AG08395 (cell line): ENCODE results near the gene PLIN5.
"Not testable (repeated sequence)": the region's sequence is repeated elsewhere in the genome, so short reads cannot be mapped to it uniquely, and the experiment has no call there.

Experiments used
- DNase-seq: peaks from one replicate; pipeline ENCODE4 v3.0.0; 2012; ENCODE audit warnings: mixed read lengths, low spot score

PLIN5 gene

GRCh38 chr19:4543842-4544647 is 9.0 kb upstream of the PLIN5 start:
- DNase-seq, result no peak

DNA sequence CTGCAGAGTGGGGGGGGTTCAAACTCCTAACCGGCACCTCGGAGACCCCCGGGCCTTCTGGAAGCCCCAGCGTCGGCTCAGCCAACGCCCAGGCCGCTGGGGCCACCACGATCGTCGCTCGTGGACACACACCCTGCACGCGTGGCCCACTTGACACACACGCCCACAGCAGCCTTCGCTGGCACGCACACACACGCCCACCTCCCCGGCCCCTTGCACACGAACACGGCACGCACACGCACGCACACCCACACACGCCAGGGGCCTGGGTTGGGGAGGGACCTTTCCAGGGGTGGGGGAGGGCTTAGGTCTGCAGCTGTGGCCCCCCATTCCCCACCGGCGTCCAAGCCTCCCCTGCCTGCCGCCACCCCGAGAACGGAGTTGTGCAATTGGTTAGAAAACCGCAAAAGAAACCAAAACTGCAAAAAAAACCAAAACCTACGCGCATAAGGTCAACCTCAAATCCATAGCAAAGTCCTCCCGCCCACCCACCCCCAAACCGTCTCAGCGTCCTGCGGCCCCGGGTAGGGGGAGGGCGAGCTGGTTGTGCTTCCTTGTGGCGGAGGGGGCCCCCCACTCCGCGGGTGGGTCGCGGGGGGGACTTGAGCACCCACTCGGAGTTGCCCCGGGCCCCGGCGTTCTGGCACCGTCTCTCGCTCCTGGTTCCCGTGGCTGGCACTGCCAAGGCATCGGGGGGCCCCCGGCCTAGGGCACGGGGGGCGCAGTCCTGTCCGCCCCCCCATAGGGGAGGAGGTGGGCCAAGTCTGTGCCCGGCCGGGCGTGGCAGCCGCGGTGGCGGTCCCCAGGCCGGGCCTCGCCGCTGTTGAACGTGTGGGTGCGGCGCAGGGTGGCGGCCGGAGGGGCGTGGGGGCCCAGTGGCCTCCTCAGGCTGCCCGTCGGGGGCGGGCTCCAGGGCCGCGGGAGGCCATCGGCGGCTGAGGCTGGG is 8.1 kb upstream of the PLIN5 start:
- DNase-seq, result no peak

DNA sequence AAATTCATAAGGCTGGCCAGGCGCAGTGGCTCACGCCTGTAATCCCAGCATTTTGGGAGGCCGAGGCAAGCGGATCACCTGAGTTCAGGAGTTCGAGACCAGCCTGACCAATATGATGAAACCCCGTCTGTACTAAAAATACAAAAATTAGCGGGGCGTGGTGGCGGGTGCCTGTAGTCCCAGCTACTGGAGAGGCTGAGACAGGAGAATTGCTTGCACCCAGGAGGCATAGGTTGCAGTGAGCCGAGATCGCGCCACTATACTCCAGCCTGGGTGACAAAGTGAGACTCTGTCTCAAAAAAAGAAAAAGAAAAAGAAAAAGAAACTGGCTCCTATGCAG is 6.8 kb upstream of the PLIN5 start:
- not testable (repeated sequence) for DNase-seq

DNA sequence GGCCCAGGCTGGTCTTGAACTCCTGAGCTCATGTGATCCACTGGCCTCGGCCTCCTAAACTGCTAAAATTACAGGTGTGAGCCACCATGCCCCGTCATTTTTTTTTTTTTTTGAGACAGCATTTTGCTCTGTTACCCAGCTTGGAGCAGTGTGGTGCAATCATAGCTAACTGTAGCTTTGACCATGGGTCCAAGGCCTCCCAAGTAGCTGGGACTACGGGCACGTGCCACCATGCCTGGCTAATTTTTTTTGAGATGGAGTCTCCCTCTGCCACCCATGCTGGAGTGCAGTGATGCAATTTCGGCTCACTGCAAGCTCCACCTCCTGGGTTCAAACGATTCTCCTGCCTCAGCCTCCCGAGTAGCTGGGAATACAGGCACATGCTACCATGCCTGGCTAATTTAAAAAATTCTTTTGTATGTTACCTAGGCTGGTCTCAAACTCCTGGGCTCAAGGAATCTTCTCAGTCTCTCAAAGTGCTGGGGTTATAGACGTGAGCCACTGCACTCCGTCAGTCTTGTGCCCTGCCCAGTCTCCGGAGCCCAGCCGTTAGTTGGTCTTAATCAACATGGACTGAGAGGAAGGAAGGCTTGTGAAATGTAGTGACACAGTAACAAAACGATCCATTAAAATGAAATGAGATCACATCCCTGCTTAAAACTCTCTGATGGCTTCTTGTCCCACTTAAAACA is 6.2 kb upstream of the PLIN5 start:
- no peak for DNase-seq

DNA sequence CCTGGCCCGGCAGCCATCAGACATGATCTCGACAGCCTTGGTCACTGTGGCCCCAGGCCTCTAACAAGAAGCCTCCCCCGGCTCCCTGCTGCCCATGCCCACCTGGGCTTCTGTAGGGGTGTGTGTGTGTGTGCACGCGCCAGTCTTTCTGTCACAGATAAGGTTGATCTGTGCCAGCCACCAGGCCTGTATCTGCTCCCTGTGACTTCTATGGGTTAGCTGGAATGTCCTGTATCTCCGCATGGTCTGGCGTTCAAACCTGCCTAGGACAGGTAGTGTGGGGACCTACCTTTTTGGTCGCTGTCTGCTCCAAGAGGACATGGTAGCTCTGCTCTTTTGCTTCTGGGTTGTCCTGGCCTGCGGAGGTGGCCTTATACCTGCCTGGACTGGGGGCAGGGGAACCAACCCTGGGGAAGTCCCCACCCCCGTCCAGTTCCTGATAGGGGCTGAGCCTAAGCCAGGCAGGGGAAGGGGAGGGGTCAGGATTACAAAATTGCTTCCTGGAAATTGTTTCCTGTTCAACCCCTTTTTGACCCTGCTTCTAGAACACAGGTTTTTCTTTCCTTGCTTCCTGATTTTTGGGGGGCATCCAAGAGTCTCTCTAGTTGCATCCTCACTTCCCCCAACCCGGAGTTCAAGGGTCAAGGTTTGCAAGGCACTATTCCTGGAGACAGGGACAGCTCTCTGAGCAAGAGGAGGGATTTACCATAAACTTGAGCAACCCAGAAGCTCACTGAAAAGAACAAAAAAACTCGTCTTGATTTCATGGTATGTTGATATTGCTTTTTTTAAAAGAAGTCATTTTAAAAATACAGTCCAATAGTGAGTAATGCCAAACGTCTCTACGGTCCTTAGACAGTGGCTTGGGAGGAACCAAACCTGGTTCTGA is 4.9 kb upstream of the PLIN5 start, which contains the start of gene LRG1:
Gene LRG1, minus strand, starts transcription at position 344 of the 889 bp plus-strand sequence. Its CDS starts 23 bp downstream, at position 321.
- no peak for DNase-seq

DNA sequence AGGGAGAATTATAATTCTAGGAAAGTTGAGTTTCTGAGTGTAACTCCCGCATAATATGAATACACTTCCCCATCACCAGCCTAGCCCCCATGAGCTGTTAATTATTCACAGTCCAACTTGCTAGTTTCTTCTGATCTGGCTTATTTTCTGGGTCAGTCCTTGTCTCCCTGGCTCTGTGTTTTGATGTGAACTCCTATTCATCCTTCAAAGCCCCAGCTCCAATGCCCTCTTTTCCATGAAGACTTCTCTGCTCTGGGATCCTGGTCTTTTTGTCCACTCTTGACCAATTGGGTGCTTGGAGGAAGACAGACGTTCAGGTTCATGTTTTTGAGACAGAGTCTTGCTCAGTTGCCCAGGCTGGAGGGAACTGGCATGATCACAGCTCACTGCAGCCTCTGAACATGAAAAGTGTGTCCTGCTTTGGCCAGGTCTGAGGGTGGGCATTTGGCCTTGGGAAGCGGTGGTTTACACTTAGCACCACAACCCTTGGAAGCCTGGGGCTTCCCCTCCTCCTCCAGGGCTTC is 4.2 kb upstream of the PLIN5 start:
- DNase-seq, result no peak

DNA sequence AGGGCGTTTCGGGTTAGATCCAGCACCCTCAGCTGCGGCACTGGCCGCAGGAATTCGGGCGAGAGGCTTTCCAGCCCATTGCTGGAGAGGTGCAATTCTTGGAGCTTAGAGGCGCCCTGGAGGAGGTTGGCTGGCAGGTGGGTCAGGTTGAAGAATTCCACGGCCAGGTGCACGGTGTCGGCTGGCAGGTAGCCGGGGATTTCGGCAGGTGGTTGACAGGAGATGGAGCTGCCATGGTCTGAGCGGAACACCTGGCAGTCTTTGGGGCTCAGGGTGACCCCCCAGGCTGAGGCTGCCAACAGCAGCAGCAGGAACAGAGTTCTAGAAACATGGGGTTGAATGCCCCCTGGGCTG is 3.6 kb upstream of the PLIN5 start:
- no peak for DNase-seq

GRCh38 chr19:4537953-4538600 is 3.1 kb upstream of the PLIN5 start:
- DNase-seq, result no peak

DNA sequence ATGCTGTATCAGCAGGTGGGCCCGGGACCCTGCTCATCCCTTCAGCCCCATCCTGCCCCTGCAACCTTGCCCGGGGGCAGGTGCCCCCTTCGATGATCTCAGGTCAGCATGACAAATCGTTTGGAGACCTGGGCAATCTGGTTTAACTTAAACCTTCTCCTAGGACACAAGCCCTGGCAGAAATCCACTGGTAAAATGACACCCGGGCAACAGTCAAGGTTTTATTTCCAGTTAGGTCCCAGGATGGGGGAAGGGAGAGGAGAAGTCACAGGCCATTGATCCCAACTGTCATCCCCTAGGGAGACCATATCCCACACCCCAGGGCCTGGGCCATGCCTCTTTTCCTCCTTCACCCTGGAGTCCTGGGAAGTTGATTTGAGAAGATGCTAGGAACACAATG is 1.8 kb upstream of the PLIN5 start:
- DNase-seq, result no peak

DNA sequence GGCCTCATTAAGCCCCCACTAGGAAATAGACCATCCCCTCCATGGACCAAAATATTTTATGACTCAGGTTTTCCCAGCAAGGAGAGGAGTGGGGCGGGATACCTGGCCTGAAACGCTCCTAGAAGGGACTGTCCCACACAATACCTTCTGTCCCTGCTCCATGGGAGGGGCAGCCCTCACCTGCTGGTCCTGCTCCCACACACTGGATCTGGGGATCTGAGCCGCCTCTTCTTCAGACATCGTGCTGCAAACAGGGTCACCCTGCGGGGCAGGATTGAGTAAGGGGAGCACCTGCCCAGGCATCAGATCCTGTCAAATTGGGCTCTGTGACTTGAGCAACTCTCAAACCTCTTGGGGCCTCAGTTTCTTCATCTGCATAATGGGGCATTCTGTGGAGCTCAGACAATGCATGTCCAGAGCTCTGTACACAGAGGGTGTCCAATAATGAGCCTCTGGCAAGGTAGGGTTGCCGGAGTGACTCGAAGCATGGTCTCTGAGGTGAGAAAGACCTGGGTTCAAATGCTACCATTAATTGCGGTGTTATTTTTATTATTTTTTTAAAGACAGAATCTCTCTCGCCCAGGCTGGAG is 1.1 kb downstream of the PLIN5 start:
- DNase-seq, result no peak

DNA sequence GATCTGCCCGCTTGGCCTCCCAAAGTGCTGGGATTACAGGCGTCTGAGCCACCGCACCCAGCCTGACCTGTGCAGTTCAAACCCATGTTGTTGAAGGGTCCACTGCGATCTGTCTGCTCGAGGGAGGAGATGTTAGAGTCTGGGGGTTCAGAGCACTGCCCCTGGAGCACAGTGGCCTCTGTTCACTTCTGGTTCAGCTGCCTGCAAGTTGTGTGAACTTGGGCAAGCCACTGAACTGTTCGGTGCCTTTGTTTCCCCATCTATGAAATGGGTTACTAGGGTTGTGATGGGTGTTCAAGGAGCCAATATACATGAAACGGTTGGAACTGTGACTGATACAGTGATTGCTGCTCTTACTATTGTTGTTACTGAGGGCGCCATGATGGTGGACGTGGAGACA is 1.7 kb downstream of the PLIN5 start:
- DNase-seq, result no peak

DNA sequence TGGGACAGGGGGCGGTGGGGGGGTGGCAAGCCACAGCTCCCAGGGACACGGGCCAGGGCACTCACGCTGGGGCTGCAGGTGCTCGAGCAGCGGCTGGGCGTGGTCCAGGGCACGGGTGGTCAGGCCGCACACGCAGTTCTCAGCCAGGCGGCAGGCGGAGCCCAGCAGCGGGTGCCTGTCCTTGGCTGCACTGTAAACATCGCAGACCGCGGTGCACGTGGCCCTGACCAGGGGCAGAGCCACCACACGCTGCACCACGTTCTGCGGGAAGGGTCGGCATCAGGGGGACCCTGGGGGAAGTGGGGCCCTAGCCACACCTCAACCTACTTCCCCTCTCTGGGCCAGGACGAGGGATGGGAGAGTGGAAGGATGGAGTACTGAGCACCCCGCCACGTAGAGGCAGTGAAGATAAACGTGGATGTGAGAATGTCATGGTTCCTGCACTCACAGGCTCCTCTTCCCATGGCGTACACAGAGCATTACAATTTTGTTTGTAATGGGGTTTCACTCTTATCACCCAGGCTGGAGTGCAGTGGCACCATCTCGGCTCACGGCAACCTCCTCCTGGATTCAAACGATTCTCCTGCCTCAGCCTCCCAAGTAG is 3.4 kb downstream of the PLIN5 start:
- DNase-seq, result no peak

DNA sequence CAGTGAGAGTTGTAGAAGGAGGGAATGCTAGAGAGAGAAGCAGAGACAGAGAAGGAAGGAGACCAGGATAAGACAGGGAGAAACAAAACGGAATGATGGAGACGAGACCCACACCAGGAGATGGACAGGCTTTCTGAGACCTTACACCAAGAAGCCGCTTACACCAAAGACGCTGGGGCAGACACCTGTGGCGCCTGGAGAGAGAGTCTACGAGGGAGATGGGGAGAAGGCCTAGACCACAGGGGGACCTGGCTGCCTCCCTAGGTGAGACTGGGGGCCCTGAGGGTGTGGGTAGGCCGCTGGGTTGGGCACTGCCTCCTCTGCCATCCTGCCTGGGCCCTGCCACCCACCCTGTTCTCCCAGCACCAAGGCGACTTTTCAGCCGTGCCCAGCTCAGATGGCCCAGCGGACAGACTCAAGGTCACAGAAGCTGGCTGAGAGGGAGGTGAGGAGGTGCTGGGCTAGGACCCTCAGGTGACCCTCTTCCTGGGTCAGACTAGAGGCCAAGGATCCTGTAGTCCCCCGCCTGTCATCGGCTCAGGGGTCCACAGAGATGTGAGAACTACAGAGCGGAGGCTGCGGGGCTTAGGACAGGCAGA is 5.0 kb downstream of the PLIN5 start:
- DNase-seq, result no peak

DNA sequence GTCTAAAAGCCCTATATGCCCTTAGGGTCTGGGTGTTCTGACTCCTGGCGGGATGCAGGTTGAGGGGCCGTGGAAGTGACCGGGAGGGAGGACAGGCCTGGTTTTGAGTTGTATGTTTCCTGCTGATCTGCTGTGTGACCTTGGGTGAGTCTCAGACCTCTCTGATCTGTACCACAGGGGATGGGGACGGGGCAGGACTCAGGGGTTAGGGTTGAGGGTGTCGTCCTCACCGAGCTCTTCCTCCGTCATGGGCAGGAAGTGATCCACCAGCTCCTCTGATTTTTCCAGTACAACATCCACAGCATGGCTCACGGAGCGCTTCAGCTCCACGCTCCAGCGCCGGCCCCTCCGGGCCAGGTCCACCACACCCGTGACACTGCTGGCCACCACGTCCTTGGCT is 6.2 kb downstream of the PLIN5 start:
- DNase-seq, result no peak

GRCh38 chr19:4527377-4527776 is 7.6 kb downstream of the PLIN5 start:
- DNase-seq, result not testable (repeated sequence)

- no peak for DNase-seq
Measured at GRCh38 chr19:4525563-4526002, 9.4 kb downstream of the PLIN5 start.

GRCh38 chr19:4524808-4525562 is 10.0 kb downstream of the PLIN5 start:
- DNase-seq, result peak; percentile 64

DNA sequence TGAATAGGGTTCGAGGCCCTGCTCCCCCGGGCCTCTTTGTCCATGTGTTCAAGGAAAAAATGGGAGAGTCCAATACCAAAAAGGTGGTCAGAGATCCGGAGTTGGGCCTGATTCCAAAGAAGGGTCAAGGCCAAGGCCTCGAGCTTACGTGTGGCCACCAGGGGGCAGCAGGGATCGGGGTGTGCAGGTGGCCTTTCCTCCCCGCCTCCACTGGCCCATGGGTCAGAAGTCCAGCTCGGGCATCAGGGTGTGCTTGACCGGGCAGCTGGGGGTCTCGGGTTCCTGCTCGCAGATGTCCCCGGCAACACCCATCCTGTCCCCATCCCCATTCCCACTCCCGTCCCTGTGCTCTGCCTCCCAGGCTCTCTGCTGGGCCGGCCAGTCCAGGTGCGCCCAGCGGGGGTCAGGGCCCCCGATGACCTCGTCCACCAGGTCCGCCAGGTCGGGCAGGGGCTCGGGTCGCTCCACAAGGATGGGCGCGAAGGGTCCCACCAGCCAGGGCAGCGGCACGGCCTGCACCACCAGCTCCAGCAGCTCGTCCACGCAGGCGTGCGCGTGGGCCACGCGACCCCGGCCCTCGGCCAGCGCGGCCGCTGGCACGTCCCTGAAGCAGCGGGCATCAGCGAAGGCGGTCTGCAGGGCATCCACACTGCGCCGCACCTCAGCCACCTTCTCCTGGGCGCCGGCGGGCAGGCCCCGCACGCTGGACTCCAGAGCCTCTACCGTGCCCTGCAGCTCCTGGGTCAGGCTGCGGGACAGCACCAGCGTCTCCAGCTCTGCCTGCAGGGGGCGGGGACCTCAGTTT is 11.5 kb downstream of the PLIN5 start:
- DNase-seq, result peak; percentile 65
